Measurements from ENCODE around the gene RAPH1. TPM values are rescaled to one million over a fixed set of nuclear protein-coding genes. Genes with fewer than 3 reads are reported as not detected.

The RAPH1 gene
- total RNA-seq, 1 donor from 2014 or later, result 50.4 TPM

- H3K4me1 Mint-ChIP-seq (ENCODE audit: low read depth, unreplicated experiment), result no peaks in the 10 kb centered on the region
- H3K27me3 Mint-ChIP-seq (ENCODE audit: low read depth, unreplicated experiment), result peaks cover 9% of the 10 kb centered on the region
- Histone ChIP-seq H3K9ac (ENCODE audit: low read length) (no peak overlapping the region), H3K9me3 (ENCODE audit: insufficient read depth, low read depth, low read length) (no peaks in the 10 kb centered on the region), H3K4me3 (ENCODE audit: insufficient read depth, low read depth, low read length) (no peak overlapping the region), H4K20me1 (ENCODE audit: insufficient read depth, low read length) (no peaks in the 10 kb centered on the region), H3K27me3 (ENCODE audit: insufficient read depth, low read length) (no peaks in the 10 kb centered on the region), H2AFZ (ENCODE audit: low read depth, low read length) (no peak overlapping the region), H3K36me3 (ENCODE audit: insufficient read depth, low read length) (no peaks in the 10 kb centered on the region), H3K4me2 (ENCODE audit: low read length) (no peak overlapping the region), H3K27ac (ENCODE audit: low read depth, low read length) (no peak overlapping the region), H3K79me2 (ENCODE audit: insufficient read depth, low read length) (no peaks in the 10 kb centered on the region), H3K4me1 (ENCODE audit: insufficient read depth, low read length) (no peaks in the 10 kb centered on the region)
- no peaks in the 10 kb centered on the region for H3K9me3 Mint-ChIP-seq (ENCODE audit: unreplicated experiment)
- H3K36me3 Mint-ChIP-seq (ENCODE audit: low read depth, unreplicated experiment), result no peaks in the 10 kb centered on the region
- TF ChIP-seq CTCF (IDR thresholded peaks at IDR 0.05; ENCODE audit: insufficient read depth, low read depth, low read length) (no peak), EZH2 (IDR thresholded peaks at IDR 0.05; ENCODE audit: insufficient read depth, low read length) (no peak)
- no peak overlapping the region for H3K27ac Mint-ChIP-seq (ENCODE audit: unreplicated experiment)
- no peak overlapping the region for H3K4me3 Mint-ChIP-seq (ENCODE audit: unreplicated experiment)
- FAIRE-seq, result no peak
- DNase-seq (ENCODE audit: low read depth), result no peak
Measured at GRCh38 chr2:203562268-203562667, 27.2 kb upstream of the RAPH1 start.

- Mint-ChIP-seq H3K4me1 (ENCODE audit: low read depth, unreplicated experiment) (no peaks in the 10 kb centered on the region), H3K27ac (ENCODE audit: unreplicated experiment) (no peak overlapping the region), H3K36me3 (ENCODE audit: low read depth, unreplicated experiment) (no peaks in the 10 kb centered on the region), H3K4me3 (ENCODE audit: unreplicated experiment) (no peak overlapping the region), H3K9me3 (ENCODE audit: unreplicated experiment) (no peaks in the 10 kb centered on the region), H3K27me3 (ENCODE audit: low read depth, unreplicated experiment) (peaks cover 9% of the 10 kb centered on the region)
- H4K20me1 ChIP-seq (ENCODE audit: insufficient read depth, low read length), result no peaks in the 10 kb centered on the region
- no peaks in the 10 kb centered on the region for H3K79me2 ChIP-seq (ENCODE audit: insufficient read depth, low read length)
- no peak for DNase-seq (ENCODE audit: low read depth)
- H2AFZ ChIP-seq (ENCODE audit: low read depth, low read length), result no peak overlapping the region
- H3K9ac ChIP-seq (ENCODE audit: low read length), result no peak overlapping the region
- H3K27ac ChIP-seq (ENCODE audit: low read depth, low read length), result no peak overlapping the region
- no peak overlapping the region for H3K4me3 ChIP-seq (ENCODE audit: insufficient read depth, low read depth, low read length)
- no peaks in the 10 kb centered on the region for H3K27me3 ChIP-seq (ENCODE audit: insufficient read depth, low read length)
- H3K36me3 ChIP-seq (ENCODE audit: insufficient read depth, low read length), result no peaks in the 10 kb centered on the region
- no peak for FAIRE-seq
- H3K4me1 ChIP-seq (ENCODE audit: insufficient read depth, low read length), result no peaks in the 10 kb centered on the region
- no peaks in the 10 kb centered on the region for H3K9me3 ChIP-seq (ENCODE audit: insufficient read depth, low read depth, low read length)
- H3K4me2 ChIP-seq (ENCODE audit: low read length), result no peak overlapping the region
- no peak for TF ChIP-seq EZH2 (IDR thresholded peaks at IDR 0.05; ENCODE audit: insufficient read depth, low read length)
- no peak for TF ChIP-seq CTCF (IDR thresholded peaks at IDR 0.05; ENCODE audit: insufficient read depth, low read depth, low read length)
Measured at GRCh38 chr2:203559641-203560040, 24.5 kb upstream of the RAPH1 start.

GRCh38 chr2:203553784-203554183 is 18.7 kb upstream of the RAPH1 start:
- no peaks in the 10 kb centered on the region for H3K4me1 ChIP-seq (ENCODE audit: insufficient read depth, low read length)
- H3K36me3 Mint-ChIP-seq (ENCODE audit: low read depth, unreplicated experiment), result no peaks in the 10 kb centered on the region
- no peaks in the 10 kb centered on the region for H3K27me3 ChIP-seq (ENCODE audit: insufficient read depth, low read length)
- H2AFZ ChIP-seq (ENCODE audit: low read depth, low read length), result no peak overlapping the region
- no peak overlapping the region for H3K27ac ChIP-seq (ENCODE audit: low read depth, low read length)
- DNase-seq (ENCODE audit: low read depth) (no peak), FAIRE-seq (no peak)
- H3K36me3 ChIP-seq (ENCODE audit: insufficient read depth, low read length), result no peaks in the 10 kb centered on the region
- H3K4me3 Mint-ChIP-seq (ENCODE audit: unreplicated experiment), result no peak overlapping the region
- H4K20me1 ChIP-seq (ENCODE audit: insufficient read depth, low read length), result no peaks in the 10 kb centered on the region
- no peak overlapping the region for H3K4me3 ChIP-seq (ENCODE audit: insufficient read depth, low read depth, low read length)
- no peaks in the 10 kb centered on the region for H3K9me3 ChIP-seq (ENCODE audit: insufficient read depth, low read depth, low read length)
- H3K4me2 ChIP-seq (ENCODE audit: low read length), result no peak overlapping the region
- no peaks in the 10 kb centered on the region for H3K79me2 ChIP-seq (ENCODE audit: insufficient read depth, low read length)
- H3K9ac ChIP-seq (ENCODE audit: low read length), result no peak overlapping the region
- H3K27me3 Mint-ChIP-seq (ENCODE audit: low read depth, unreplicated experiment), result no peaks in the 10 kb centered on the region
- TF ChIP-seq EZH2 (IDR thresholded peaks at IDR 0.05; ENCODE audit: insufficient read depth, low read length), result no peak
- TF ChIP-seq CTCF (IDR thresholded peaks at IDR 0.05; ENCODE audit: insufficient read depth, low read depth, low read length), result no peak
- no peaks in the 10 kb centered on the region for H3K9me3 Mint-ChIP-seq (ENCODE audit: unreplicated experiment)
- H3K27ac Mint-ChIP-seq (ENCODE audit: unreplicated experiment), result no peak overlapping the region
- peaks cover 21% of the 10 kb centered on the region for H3K4me1 Mint-ChIP-seq (ENCODE audit: low read depth, unreplicated experiment)
